ENCODE measurements around the gene MS4A14.

DNA sequence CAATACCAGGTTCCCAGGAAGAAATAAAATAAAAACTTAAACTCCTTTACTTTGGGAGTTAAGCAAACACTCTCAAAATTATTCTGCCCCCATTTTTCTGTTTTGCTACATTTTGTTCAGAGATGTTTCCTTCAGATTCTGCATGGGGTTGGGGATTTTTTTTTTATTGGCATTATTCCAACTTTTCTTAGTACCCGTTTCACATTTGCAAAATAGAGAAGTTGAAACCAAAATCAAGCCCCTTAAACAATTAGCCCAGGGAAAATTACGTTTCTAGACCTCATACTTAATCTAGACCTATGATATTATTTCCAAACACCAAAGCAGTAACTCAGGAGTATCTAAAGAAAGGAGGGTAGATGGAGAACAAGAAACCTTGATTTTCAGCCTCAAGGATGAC lies 38.5 kb upstream of the MS4A14 start:
- TF ChIP-seq, protein P1, sequence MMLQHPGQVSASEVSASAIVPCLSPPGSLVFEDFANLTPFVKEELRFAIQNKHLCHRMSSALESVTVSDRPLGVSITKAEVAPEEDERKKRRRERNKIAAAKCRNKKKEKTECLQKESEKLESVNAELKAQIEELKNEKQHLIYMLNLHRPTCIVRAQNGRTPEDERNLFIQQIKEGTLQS (IDR thresholded peaks at IDR 0.05): no peak
- TF ChIP-seq CTCF (IDR thresholded peaks at IDR 0.05; ENCODE audit: low read depth, low read length, missing input control) (no peak), TAF1 (conservative IDR thresholded peaks at IDR 0.05) (no peak), NR2F2 (IDR thresholded peaks at IDR 0.05) (no peak), FOXA1 (IDR thresholded peaks at IDR 0.05) (no peak), JUND (IDR thresholded peaks at IDR 0.05) (no peak), REST (IDR thresholded peaks at IDR 0.05) (no peak), MAX (IDR thresholded peaks at IDR 0.05) (no peak), YY1 (IDR thresholded peaks at IDR 0.05) (no peak), SP1 (IDR thresholded peaks at IDR 0.05) (no peak), RAD21 (IDR thresholded peaks at IDR 0.05) (no peak), EGR1 (IDR thresholded peaks at IDR 0.05; ENCODE audit: low read depth in 2 of 2) (no peak)

All from liver (tissue), 3 donors.